ENCODE data around the gene PPM1B. TPM values are rescaled to one million over a fixed set of nuclear protein-coding genes. Genes with fewer than 3 reads are reported as not detected.
"Not testable (repeated sequence)": the region's sequence is repeated elsewhere in the genome, so short reads cannot be mapped to it uniquely, and the experiment has no call there.

PPM1B gene
- total and polyA plus RNA-seq, 4 donors: 48.2 to 94.1 (median 76.2) TPM

DNA sequence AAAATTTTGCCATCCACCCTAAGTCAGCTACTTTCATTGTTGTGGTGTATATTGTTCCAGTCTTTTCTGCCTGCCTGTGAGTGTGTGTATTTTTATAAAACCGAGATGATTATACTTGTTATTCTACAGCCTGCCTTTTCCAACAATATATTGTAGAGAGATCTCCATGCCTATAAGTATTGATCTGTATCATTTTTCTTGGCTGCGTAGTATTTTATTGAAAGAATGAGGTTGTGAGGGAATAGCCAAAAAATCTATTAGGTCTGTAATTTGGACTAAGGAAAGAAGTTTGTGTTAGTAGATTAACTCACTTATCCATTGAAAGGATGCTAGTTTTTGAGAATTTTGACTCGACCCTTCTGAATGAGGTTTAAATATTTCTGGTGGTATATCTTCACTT is 34.9 kb downstream of the PPM1B start:
- H3K27ac ChIP-seq (ENCODE audit: low read depth, low read length): no peak overlapping the region
- H3K4me3 ChIP-seq (ENCODE audit: low read depth, low read length): no peak overlapping the region
- H3K4me1 ChIP-seq (ENCODE audit: control insufficient read depth, insufficient read depth, low read length): no peaks in the 10 kb centered on the region
- no peaks in the 10 kb centered on the region for H3K27me3 ChIP-seq (ENCODE audit: control insufficient read depth, insufficient read depth, low read length)
- no peaks in the 10 kb centered on the region for H3K36me3 ChIP-seq (ENCODE audit: control insufficient read depth, insufficient read depth, low read length)
- no peak for DNase-seq (ENCODE audit: low read depth in 4 of 6, low spot score in 6 of 6)
- no CpG with 5 or more reads among the region's 3 CpGs for WGBS (ENCODE audit: insufficient coverage)
- H3K9me3 ChIP-seq (ENCODE audit: control insufficient read depth, insufficient read depth, low read length): no peaks in the 10 kb centered on the region

DNA sequence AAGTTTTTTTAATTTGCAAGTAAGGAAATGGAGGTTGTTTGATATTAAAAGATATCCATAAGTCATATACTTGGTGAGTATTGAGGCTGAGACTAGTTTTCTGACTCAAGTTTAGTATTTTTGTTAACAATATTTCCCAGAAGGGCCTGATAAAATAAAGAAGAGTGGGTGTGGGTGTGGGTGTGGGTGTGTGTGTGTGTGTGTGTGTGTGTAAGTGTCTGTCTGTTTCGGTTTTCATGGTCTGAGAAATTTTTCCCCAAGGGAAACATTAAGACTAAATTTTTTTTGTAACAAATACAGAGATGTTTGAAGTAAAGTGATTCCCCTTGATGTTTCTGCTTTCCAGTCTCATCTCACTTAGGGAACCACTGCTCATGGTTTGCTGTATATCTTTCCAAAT is 36.5 kb downstream of the PPM1B start:
- DNase-seq (ENCODE audit: low read depth in 4 of 6, low spot score in 6 of 6): no peak
- WGBS (ENCODE audit: insufficient coverage): no CpG with 5 or more reads among the region's 1 CpG
- H3K4me1 ChIP-seq (ENCODE audit: control insufficient read depth, insufficient read depth, low read length): no peaks in the 10 kb centered on the region
- H3K36me3 ChIP-seq (ENCODE audit: control insufficient read depth, insufficient read depth, low read length): peaks cover 6% of the 10 kb centered on the region
- no peak overlapping the region for H3K4me3 ChIP-seq (ENCODE audit: low read depth, low read length)
- no peaks in the 10 kb centered on the region for H3K27me3 ChIP-seq (ENCODE audit: control insufficient read depth, insufficient read depth, low read length)
- H3K9me3 ChIP-seq (ENCODE audit: control insufficient read depth, insufficient read depth, low read length): no peaks in the 10 kb centered on the region
- no peak overlapping the region for H3K27ac ChIP-seq (ENCODE audit: low read depth, low read length)

DNA sequence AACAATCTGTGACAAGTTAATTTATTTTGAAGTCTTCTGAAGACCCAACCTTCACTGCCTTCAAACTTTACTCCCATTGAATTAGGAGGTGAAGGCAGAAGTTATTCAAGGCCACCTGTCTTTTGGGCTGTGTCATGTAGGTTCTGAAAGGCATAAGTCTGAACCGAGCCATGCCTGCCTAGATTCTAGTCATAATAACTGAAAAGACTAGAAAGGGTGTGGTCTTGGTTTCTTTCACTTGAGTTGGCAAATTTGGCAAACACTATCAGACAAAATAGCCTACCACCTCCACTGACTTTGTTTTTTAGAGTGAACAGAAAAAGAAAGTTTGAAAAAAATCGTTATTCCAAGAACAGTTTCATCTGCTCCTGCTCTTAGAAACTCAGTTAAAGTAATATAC is 38.4 kb downstream of the PPM1B start:
- DNase-seq (ENCODE audit: low read depth in 4 of 6, low spot score in 6 of 6): no peak
- no peaks in the 10 kb centered on the region for H3K27me3 ChIP-seq (ENCODE audit: control insufficient read depth, insufficient read depth, low read length)
- peaks cover 14% of the 10 kb centered on the region for H3K36me3 ChIP-seq (ENCODE audit: control insufficient read depth, insufficient read depth, low read length)
- H3K4me1 ChIP-seq (ENCODE audit: control insufficient read depth, insufficient read depth, low read length): no peaks in the 10 kb centered on the region
- WGBS (ENCODE audit: insufficient coverage): no CpG with 5 or more reads among the region's 2 CpGs
- no peak overlapping the region for H3K27ac ChIP-seq (ENCODE audit: low read depth, low read length)
- no peak overlapping the region for H3K4me3 ChIP-seq (ENCODE audit: low read depth, low read length)
- H3K9me3 ChIP-seq (ENCODE audit: control insufficient read depth, insufficient read depth, low read length): no peaks in the 10 kb centered on the region

DNA sequence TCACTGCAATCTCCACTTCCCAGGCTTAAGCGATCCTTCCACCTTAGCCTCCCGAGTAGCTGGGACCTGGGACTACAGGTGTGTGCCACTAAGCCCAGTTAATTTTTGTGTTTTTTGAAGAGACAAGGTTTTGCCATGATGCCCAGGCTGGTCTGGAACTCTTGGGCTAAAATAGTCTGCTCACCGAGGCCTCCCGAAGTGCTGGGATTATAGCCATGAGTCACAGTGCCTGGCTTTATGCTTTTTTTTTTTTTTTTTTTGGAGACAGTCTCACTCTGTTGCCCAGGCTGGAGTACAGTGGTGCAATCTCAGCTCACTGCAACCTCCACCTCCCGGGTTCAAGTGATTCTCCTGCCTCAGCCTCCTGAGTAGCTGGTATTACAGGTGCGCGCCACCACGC is 39.0 kb downstream of the PPM1B start:
- peaks cover 14% of the 10 kb centered on the region for H3K36me3 ChIP-seq (ENCODE audit: control insufficient read depth, insufficient read depth, low read length)
- not testable (repeated sequence) for H3K9me3 ChIP-seq (ENCODE audit: control insufficient read depth, insufficient read depth, low read length); H3K4me3 ChIP-seq (ENCODE audit: low read depth, low read length); H3K27me3 ChIP-seq (ENCODE audit: control insufficient read depth, insufficient read depth, low read length); DNase-seq (ENCODE audit: low read depth in 4 of 6, low spot score in 6 of 6); H3K27ac ChIP-seq (ENCODE audit: low read depth, low read length); H3K4me1 ChIP-seq (ENCODE audit: control insufficient read depth, insufficient read depth, low read length)
- WGBS (ENCODE audit: insufficient coverage): 100% methylated on average over 3 of the region's 8 CpGs

DNA sequence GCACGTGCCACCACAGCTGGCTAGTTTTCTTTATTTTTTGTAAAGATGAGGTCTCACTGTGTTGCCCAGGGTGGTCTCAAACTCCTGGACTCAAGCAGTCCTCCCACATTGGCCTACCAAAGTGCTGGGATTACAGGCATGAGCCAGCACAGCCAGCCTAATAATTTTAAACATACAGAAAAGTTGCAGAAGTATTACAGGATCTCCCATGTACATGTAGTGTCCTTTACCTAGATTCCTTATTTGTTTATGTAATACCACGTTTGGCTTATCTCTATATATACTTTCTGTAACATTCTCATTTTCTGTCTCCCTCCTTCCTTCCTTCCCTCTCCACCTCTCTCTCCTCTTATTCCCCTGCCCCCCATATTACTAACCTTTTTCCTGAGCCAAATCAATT is 41.7 kb downstream of the PPM1B start:
- Histone ChIP-seq H3K36me3 (ENCODE audit: control insufficient read depth, insufficient read depth, low read length) (peaks cover 17% of the 10 kb centered on the region), H3K27ac (ENCODE audit: low read depth, low read length) (no peak overlapping the region), H3K4me1 (ENCODE audit: control insufficient read depth, insufficient read depth, low read length) (no peaks in the 10 kb centered on the region), H3K27me3 (ENCODE audit: control insufficient read depth, insufficient read depth, low read length) (no peaks in the 10 kb centered on the region), H3K9me3 (ENCODE audit: control insufficient read depth, insufficient read depth, low read length) (no peaks in the 10 kb centered on the region), H3K4me3 (ENCODE audit: low read depth, low read length) (no peak overlapping the region)
- WGBS (ENCODE audit: insufficient coverage): no CpG with 5 or more reads among the region's 2 CpGs
- DNase-seq (ENCODE audit: low read depth in 4 of 6, low spot score in 6 of 6): no peak

DNA sequence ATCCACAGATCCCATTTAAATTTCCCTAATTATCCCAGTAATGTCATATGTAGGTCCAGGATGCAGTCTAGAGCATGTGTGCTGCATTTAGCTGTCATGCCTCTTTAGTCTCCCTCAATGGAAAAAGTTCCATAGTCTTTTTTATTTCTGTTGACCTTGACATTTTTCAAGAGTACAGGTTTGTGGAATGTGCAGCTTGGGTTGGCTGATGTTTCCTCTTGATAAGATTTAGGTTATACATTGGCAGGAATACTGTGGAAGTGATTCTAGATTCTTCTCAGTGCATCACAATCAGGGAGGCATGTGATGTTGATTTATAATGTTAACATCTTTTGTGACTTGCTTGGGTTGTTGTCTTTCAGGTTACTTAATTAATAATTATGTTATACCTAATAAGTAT is 42.5 kb downstream of the PPM1B start:
- Histone ChIP-seq H3K4me1 (ENCODE audit: control insufficient read depth, insufficient read depth, low read length) (no peaks in the 10 kb centered on the region), H3K4me3 (ENCODE audit: low read depth, low read length) (no peak overlapping the region), H3K36me3 (ENCODE audit: control insufficient read depth, insufficient read depth, low read length) (peaks cover 17% of the 10 kb centered on the region), H3K27ac (ENCODE audit: low read depth, low read length) (no peak overlapping the region), H3K27me3 (ENCODE audit: control insufficient read depth, insufficient read depth, low read length) (no peaks in the 10 kb centered on the region), H3K9me3 (ENCODE audit: control insufficient read depth, insufficient read depth, low read length) (no peaks in the 10 kb centered on the region)
- no peak for DNase-seq (ENCODE audit: low read depth in 4 of 6, low spot score in 6 of 6)

DNA sequence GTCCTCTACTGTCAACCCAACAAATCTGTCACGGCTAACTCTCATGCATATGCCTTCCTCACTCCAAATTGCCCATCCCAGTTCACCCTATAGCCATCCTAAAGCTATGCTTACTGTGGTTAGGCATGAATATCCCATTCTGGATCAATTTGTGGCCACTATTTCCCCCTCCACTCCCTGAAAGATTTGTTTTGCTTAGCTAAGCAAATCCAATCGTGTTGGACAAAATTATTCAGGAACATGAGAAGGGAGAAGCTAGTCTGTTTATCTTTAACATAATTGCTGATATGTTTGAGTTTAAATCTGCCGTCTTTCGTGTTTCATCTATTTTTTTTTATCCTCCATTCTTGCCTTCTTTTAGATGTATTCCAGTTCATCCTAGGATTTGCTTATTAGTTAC is 43.6 kb downstream of the PPM1B start:
- Histone ChIP-seq H3K36me3 (ENCODE audit: control insufficient read depth, insufficient read depth, low read length) (peaks cover 17% of the 10 kb centered on the region), H3K27me3 (ENCODE audit: control insufficient read depth, insufficient read depth, low read length) (no peaks in the 10 kb centered on the region), H3K9me3 (ENCODE audit: control insufficient read depth, insufficient read depth, low read length) (no peaks in the 10 kb centered on the region), H3K27ac (ENCODE audit: low read depth, low read length) (no peak overlapping the region), H3K4me3 (ENCODE audit: low read depth, low read length) (no peak overlapping the region), H3K4me1 (ENCODE audit: control insufficient read depth, insufficient read depth, low read length) (no peaks in the 10 kb centered on the region)
- DNase-seq (ENCODE audit: low read depth in 4 of 6, low spot score in 6 of 6): no peak
- 100% methylated on average over 1 of the region's 4 CpGs for WGBS (ENCODE audit: insufficient coverage)

DNA sequence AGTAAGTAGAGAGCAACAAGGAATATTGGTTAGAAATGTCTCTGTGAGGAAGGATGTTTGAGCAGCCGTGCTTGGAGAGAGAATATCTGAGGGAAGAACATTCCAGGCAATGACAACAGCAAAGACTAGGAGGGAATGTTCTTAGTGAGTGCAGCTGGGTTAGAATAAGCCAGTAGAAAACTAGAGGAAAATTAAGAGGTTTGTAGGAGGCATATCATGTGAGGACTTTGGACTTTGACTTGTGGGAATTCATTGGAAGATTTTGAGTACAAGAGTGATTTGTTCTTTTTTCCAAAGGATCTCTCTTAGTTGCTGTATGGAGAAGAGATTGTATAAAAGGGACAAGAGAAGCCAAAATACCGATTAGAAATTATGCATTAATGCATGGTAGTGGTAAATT is 47.2 kb downstream of the PPM1B start:
- Histone ChIP-seq H3K4me1 (ENCODE audit: control insufficient read depth, insufficient read depth, low read length) (no peaks in the 10 kb centered on the region), H3K27ac (ENCODE audit: low read depth, low read length) (no peak overlapping the region), H3K9me3 (ENCODE audit: control insufficient read depth, insufficient read depth, low read length) (no peaks in the 10 kb centered on the region), H3K36me3 (ENCODE audit: control insufficient read depth, insufficient read depth, low read length) (peaks cover 4% of the 10 kb centered on the region), H3K27me3 (ENCODE audit: control insufficient read depth, insufficient read depth, low read length) (no peaks in the 10 kb centered on the region), H3K4me3 (ENCODE audit: low read depth, low read length) (no peak overlapping the region)
- WGBS (ENCODE audit: insufficient coverage): 97% methylated on average over 2 of the region's 2 CpGs
- DNase-seq (ENCODE audit: low read depth in 4 of 6, low spot score in 6 of 6): no peak

DNA sequence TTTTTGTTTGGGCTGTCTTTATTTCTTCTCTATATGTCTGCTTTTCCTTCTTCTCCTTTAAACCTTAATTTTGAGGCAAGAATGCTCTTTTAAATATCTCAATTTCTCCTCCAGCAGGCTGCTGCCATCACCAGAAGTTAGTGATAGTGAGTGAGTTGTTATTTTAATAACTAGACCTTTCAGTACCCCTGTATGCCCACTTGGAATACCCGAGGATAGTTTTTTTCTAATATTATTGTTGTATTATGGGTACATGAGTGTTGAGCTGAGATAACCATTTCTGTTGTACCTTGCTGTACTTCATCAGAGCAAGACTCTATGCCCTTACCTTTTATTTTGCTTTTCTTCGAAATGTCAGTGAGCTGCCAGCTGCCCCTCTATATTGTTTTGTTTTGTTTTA is 50.1 kb downstream of the PPM1B start:
- no peak for DNase-seq (ENCODE audit: low read depth in 4 of 6, low spot score in 6 of 6)
- WGBS (ENCODE audit: insufficient coverage): no CpG with 5 or more reads among the region's 2 CpGs

DNA sequence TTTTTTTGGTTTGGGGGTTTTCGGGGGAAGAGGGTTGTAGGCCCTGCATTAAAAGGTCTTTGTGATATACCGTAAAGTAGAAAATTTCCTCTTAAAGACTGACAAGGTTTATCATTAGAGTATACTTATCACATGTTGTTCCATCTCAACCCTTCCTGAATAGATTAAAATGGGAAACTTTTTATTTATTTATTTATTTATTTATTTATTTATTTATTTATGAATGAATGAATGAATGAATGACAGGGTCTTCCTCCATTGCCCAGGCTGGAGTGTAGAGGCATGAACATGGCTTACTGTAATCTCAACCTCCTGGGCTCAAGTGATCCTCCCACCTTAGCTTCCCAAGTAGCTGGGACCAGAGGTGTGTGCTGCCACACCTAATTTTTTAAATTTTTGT is 58.1 kb downstream of the PPM1B start:
- Histone ChIP-seq H3K9me3 (ENCODE audit: control insufficient read depth, insufficient read depth, low read length) (no peaks in the 10 kb centered on the region), H3K36me3 (ENCODE audit: control insufficient read depth, insufficient read depth, low read length) (peaks cover 6% of the 10 kb centered on the region), H3K27ac (ENCODE audit: low read depth, low read length) (no peak overlapping the region), H3K4me3 (ENCODE audit: low read depth, low read length) (no peak overlapping the region), H3K27me3 (ENCODE audit: control insufficient read depth, insufficient read depth, low read length) (no peaks in the 10 kb centered on the region), H3K4me1 (ENCODE audit: control insufficient read depth, insufficient read depth, low read length) (no peaks in the 10 kb centered on the region)
- WGBS (ENCODE audit: insufficient coverage): no CpG with 5 or more reads among the region's 2 CpGs
- no peak for DNase-seq (ENCODE audit: low read depth in 4 of 6, low spot score in 6 of 6)

More for the DNA sequence above, 50.1 kb downstream of the PPM1B start:
- H3K27me3 ChIP-seq (ENCODE audit: control insufficient read depth, insufficient read depth, low read length): no peaks in the 10 kb centered on the region
- H3K4me1 ChIP-seq (ENCODE audit: control insufficient read depth, insufficient read depth, low read length): no peaks in the 10 kb centered on the region
- H3K27ac ChIP-seq (ENCODE audit: low read depth, low read length): no peak overlapping the region
- peaks cover 3% of the 10 kb centered on the region for H3K36me3 ChIP-seq (ENCODE audit: control insufficient read depth, insufficient read depth, low read length)
- no peak overlapping the region for H3K4me3 ChIP-seq (ENCODE audit: low read depth, low read length)
- no peaks in the 10 kb centered on the region for H3K9me3 ChIP-seq (ENCODE audit: control insufficient read depth, insufficient read depth, low read length)

Data from spinal cord (tissue), 10 donors.